Left hindlimb (tissue), 1 donor: ENCODE data around the gene CNIH2.

ENCODE experiments used
- DNase-seq: peaks from one replicate; pipeline ENCODE4 v3.0.0-alpha.2; 2018

The CNIH2 gene

DNA sequence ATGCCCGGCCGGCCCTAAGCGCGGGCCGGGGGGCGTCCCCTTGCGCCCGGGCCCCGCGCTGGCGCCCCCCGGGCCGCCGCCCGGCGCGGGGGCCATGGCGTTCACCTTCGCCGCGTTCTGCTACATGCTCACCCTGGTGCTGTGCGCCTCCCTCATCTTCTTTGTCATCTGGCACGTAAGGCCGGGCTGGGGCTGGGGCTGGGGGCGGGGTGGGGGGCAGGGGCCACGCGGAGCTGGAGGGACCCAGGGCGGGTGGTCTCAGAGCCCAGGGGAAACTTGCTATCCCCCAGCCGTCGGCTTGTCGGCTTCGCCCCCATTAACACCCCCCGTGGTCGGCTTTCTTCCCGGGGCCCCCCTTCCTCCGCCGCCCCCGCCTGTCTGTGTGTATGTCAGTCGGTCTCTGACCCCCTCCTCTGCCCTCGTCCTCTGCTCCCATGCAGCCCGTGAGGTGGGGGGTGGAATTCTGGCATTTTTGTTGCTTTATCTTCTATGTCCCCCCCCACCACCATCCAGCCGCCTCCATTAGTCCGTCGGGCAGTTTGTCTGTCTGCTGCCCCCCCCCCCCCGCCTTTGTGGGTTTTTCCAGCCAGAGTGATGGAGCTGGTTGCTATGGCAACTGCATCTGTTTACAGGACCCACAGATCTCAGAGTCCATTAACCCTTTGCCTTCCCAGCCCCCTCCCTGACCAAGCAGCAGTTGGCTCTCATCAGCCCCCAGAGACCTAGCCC, 552 bp downstream of the CNIH2 start:
- no peak for DNase-seq

DNA sequence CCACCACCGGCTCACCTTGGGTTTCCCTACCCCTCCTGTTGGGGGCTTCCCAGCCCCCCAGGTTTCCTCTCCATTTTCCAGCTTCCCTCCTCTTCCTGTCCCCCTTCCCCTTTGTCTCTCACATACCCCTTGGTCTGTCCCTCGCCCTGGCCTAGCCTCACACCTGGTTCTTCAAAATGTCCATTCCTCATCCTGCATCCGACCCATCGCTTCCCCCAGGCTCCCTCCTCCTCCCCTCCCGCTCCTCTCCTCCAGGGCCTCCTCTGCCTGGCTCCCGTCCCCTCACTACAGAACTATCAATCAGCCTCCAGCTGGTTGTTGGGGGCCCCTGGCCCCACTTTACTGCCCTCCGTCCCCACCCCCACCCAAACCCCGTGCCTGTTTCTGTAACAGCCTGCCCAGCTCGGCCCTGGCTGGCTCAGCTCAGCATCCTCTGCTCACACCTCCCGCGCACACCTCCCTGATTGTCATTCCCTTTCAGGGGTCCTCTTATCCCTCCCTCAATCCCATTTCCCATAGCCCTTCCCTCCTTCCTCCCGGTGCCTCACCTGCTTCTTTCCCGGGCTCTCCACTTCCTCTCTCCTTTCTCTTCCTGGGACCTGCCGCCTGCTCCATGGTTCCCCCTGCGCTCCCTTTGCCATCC, 1.2 kb downstream of the CNIH2 start:
- no peak for DNase-seq

DNA sequence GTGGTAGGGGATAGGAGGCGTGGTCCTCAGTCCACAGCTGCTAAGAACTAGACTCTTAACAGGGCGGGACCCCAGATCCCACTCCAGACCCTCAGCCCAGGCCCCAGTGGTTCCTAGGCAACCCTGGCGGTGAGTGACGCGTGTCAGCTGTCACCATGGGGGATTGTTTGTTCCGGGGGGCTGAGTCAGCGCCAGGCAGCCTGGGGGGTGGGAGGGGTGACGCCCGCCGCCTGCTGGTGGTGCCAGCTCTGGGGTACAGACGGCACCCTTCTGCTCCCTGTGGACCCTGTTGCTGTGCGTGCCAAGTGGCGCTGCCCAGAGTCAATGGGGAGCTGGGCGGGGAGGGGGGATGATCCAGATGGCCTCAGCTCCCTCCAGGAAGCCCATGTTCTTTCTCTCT, 2.5 kb downstream of the CNIH2 start:
- peak; percentile 53 for DNase-seq

DNA sequence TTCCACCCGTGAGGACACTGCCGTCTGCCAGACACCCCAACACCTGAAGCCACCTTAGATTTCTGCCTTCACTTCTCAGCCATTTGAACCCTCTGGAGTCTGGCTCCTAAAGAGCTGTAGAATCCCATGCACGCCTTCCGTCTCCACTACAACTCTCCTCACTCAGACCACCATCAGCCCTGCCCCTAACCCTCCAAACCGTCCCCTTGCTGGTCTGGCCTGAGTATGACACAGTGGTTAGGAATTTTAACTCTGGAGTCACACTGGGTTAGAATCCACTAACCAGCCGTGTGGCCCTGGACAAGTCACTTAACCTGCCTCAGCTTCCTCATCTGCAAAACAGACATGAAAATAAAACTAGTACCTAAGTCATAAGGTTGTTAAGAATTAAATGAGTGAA, 3.0 kb downstream of the CNIH2 start:
- DNase-seq: no peak

DNA sequence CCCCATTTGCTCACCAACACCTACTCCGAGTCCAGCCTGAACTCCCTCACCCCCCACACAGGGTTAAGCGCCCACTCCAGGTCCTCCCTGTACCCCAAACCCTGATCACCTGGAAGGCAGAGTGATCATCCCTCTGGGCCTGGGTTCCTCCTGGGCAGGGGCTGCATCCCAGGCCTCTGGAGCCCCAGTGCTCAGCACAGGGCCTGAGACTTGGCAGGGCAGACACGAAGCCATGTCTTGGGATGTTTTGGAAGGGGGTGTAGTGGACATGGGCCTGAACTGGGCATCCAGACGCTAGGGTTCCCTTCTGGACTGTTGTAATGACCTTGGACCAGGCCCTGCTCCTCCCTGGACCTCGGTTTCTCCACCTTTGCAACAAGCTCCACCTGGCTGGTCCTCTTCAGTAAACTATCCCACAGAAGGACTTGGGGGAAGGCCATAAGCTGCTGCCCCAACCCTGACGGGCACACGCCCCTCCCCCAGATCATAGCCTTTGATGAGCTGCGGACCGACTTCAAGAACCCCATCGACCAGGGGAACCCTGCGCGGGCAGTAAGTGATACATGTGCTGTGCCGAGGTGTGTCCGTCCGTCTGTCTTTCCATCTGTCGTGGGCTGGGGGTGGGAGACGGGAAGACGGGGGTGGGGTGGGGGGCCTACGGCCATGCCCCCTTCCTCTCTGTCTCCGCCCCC, 3.9 kb downstream of the CNIH2 start:
- DNase-seq: peak; percentile 28

DNA sequence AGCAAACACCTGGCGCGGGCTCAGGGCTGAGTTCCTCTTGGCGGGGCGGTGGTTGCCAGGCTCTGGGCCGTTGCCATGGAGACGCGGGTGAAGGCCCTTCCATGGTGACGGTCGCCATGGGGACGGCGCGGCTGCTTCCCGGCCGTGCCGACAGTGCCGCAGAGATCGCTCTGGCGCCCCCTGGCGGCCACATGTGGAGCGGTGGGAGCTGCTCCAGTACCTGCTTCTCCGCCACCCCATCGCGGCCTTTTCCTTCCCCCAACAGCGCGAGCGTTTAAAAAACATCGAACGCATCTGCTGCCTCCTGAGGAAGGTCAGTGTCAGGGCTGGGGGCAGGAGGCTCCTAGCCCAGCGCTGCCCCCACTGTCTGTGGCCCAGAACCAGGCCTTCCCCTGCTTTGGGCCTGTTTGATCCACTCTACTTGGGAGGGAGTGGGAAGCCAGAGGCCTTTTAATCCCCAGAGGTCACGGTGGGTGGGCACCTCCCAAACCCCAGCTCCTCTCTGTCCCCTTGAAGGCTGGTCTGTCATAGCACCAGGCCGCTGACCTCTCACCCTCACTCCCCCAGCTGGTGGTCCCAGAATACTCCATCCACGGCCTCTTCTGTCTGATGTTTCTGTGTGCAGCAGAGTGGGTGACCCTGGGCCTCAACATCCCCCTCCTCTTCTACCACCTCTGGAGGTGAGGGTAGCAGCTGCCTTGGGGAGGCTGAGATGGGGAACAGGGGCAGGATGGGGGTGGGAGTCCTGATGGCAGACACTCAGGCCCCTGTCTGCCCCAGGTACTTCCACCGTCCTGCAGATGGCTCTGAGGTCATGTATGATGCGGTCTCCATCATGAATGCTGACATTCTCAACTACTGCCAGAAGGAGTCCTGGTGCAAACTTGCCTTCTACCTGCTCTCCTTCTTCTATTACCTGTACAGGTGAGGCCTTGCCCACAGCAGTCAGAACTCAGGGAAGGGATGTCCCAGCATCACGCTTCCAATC, 4.8 kb downstream of the CNIH2 start:
- DNase-seq: peak; percentile 97

DNA sequence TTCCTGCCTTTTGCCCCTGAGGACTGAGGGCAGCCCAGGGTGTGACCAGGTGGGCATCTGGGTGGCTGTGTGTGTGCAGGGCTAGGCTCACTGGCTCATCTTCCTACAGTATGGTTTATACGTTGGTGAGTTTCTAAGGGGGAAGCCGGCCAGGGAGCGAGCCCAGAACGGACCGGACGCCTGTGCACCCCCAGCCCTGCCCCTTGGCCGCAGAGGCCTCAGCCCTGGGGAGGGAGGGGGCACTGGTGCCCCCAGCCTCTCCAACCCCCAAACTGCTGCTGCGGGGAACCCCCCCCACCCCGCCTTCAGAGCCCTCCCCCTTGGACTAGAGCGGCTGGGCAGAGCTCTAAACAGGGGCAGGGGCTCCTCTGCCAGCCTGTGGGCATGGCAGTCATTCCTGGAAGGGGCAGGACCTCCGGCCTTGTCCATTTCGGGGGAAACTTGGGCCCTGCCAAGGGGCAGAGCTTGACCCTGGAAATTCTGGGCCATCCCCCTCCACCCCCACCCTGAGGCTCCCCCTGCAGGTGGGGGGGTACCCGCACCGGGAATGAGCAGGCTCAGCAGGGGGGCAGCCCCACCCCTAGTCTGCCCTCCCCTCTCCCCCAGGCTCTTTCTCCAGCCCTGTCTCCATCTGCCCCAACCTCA, 5.6 kb downstream of the CNIH2 start:
- DNase-seq: no peak

DNA sequence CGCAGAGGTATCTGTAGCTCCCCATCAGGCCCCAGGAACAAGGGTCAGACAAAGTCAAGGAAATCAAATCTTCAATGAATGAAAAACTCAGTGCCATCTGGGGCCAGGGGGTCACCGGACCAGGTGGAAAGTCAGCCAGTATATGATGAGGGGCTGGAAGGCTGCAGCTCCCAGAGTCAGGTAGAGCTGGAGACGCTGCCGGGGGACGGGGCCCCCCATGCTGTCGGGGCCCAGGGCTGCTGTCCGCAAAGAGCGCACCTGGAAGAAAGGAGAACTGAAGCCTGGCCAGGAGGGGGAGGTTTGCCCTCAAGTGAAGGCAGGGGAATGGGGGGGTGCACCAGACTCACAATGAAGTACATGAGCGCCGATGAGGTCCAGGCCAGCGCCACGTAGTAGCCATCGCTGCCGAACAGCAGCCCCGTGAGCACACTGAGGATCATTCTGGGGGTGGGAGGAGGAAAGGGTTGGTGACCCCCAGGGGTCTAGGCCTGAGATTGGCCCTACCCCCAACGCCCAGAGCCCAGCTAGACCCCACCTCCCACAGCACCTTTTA, 6.6 kb downstream of the CNIH2 start:
- peak; percentile 27 for DNase-seq

DNA sequence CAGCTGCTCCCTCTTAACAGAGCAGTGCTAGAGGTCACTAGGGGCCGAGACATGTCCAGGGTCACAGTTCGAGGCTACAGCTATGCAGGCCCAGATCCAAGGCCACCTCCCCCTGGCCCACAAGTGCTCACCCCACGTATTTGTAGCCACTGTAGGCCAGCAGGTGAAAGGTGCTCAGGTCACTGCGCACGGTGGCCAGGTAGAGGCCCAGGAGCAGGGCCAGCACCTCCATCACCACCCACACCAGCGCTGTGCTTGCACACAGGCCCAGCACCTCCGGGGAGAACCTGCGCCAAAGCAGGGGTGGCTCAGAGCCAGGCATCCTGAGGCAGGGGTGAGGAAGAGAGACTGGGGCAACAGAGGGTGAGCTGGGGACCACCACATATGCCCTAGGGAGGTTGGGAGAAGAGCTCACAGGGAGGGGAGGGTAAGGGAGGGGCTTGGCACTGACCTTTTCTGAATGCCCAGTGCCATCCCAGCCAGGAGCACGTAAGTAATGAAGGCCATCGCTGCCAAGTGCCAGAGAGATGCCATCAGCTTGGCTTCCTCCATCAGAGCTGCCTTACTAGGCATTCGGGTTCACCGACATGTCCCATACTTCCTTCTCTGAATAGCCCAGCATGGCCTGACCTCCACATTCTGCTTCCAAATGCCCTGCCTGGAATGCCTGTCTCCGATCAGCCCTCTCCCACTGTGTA, 7.4 kb downstream of the CNIH2 start:
- peak; percentile 32 for DNase-seq

DNA sequence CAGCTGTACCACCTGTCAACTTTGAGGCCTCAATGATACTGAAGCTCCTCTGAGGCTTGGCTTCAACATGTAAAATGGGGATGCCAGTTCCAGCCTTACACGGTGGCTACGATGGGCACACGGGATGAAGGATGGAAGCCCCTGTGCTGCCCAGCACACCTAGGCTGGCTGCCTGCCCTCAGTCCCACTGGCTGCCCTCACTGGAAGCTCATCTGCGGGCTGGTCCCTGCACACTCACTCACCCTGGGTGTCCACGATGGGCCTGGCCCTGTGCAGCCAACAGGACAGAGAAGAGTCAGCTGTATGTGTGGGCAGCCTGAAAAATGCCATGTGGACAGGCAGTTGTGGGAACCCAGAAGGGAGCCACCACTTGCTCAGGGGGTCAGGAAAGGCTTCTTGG, 8.7 kb downstream of the CNIH2 start:
- DNase-seq: peak; percentile 16

DNA sequence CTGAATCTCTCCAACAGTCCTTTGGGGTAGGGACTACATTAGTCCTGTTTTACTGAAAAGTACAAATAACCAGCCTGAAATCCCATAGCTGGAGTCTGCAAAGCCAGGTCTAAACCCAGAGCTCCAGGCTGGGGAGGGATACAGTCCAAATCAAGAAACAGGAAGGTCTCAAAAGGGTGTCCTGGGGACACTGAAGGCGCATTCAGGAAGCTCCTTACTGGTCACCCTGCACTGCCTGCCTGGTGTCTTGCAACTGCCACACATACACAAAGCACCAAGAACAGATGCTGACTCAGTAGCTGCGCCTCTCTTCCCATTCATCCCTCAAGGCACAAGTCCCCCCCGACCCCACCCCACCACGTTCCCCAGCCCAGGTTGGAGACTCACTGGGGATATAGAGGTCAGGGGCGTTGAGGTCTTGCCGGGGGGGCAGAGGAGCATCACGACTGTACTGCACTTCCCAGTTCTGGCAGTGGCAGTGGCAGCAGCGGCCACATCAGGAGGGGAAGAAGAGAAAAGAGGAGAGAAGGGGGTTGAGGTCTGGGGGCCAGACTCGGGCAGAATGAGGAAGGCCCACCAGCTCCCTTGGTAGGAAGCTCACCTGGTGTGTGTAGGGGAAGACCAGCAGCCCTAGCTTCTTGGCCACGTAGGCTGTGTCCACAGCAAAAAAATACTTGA, 9.4 kb downstream of the CNIH2 start:
- peak; percentile 29 for DNase-seq

DNA sequence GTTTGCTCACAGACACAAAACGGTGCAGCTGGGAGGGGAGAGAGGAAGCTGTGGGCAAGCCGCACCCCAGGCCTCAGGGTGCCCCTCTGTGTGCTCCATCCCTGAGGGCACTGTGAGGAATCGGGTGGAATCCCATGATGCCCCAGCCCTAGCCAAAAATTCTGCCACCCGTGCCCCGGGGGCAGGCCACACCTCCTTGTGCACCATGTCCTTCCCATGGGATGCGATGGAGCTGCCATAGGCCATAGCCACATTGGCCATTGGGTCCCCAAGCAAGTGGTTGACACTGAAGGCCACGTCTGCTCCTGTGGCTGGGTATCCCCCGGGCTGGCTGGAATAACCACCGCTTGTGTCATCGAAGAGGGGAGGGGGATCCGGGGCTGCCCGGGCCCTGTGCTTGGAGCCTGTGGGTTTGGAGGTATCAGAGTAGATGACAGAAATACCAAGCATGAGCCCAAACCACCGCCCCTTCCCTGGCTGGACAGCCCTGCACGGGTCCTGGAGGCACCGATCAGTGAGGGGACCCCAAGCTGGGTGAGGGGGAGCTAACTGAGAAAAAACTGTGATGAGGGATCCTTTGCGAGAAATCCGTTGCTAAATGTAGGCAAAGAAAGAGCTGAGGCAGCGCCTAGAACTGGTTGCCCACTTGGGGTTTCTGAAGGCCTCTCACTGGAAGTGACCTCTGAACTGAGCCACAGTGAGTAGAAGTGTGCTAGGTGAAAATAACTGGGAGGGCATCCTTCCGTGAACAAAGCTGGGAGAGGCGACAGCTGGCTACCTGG, 10.1 kb downstream of the CNIH2 start:
- peak; percentile 47 for DNase-seq

DNA sequence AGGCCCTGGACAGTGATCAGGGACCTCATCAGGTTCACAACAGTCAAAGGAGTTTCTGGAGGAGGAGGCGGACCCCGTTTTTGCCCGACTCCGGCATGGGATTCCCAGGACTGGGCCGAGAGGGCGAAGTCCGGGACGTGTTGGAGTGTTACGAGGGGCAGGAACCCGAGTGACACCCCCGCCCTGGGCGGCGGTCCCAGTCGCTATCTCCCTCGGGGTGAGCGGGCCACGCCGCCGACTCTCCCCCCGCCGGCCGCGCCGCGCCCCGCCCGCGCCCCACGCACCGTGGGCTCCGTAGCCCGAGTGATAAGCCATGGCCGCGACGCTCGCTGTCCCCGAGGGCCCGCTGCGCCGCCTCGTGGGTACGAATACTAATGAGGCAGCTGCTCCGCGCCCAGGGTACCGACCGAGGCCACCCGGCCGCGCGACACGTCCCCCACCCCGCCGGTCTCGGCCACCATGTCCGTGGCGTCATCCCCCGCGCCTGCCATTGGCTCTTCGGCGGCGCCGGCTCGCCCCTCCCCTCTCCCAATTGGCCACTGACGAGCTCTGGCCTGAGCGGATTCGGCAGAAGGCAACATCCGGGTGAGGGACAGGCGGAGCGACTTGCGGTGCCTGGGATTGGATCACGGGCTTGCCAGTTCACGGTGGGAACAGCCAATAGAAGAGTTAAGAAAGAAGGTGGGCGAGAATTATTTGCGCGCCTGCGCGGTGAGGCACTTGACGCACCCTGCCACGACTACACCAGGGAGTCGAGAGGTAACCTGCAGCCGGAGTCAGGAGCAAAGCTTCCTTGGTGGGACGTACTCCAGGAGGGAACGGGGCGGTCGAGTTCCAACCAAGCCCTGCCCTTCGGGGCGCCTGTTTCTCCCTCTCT, 10.9 kb downstream of the CNIH2 start, which contains the start of gene YIF1A:
Gene YIF1A (minus strand): TSS at position 473 of the 877 bp plus-strand sequence. CDS start 158 bp downstream, at position 315.
- DNase-seq: peak; percentile 99

DNA sequence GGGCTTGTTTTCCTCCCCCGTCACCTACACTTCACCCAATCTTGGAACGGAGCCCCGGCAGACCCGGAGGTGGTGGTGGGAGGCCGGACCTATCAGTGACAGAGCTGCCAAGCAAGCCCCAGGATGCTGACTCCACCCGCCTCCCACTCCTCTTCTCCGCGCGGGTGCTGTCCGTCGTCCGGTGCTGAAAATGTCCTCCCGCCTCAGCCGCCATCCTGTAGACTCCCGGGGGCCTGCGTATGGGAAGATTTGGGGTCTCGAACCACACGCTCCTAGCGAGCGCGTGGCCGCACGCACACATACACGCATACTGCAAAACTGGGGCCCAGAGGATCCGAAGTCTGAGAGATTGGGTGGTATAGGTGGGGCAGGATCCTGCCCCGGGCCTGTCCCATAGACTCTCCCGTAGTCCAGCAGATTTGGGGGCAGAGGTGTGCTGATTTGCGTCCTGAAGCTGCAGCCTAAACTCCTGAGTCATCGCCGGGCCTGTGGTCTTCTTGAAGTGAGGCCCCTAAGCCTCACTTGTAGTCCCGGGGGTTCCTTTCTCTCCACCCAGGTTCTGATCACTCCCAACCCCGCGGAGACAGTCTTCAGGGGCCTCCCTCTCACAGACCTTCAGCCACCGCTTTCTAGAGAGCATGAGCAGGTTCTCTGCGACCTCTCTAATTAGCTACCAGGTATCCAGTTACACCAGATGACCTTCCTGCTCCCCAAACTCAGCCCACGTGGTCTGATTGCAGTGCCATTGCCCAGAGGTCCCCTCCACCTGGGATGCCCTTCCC, 11.8 kb downstream of the CNIH2 start:
- DNase-seq: no peak

DNA sequence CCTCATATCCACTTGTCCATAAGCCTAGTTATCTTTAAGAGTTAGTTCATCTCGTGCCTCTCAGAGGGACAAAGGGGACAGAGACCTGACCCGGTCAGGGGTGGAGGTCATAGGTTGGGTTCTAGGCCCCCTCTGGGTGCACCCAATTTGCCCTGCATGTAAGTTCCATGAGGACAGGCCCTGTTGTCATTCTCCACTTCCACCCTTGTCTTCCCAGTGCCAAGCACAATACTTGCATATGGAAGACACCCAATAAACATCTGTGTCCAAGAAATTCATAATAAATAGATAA, 12.3 kb downstream of the CNIH2 start:
- DNase-seq: no peak

DNA sequence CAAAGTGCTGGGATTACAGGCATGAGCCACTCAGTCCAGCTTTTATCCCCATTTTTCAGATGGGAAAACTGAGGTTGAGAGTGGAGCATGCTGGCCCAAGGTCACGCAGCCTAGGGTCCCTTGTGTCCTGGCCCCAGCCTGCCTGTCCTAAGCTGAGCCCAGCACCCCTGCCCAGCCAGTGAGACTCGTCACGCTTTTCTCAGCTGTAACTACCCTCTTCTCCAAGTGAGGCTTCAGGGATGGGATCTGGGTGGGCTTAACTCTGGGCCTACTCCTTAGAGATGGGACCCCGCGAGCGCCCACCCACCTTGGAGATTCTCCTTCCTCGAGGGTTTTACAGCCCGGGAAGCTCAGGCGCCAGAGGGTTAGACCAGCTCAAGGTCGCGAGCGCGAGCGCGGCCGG, 13.3 kb downstream of the CNIH2 start:
- DNase-seq: peak; percentile 23

DNA sequence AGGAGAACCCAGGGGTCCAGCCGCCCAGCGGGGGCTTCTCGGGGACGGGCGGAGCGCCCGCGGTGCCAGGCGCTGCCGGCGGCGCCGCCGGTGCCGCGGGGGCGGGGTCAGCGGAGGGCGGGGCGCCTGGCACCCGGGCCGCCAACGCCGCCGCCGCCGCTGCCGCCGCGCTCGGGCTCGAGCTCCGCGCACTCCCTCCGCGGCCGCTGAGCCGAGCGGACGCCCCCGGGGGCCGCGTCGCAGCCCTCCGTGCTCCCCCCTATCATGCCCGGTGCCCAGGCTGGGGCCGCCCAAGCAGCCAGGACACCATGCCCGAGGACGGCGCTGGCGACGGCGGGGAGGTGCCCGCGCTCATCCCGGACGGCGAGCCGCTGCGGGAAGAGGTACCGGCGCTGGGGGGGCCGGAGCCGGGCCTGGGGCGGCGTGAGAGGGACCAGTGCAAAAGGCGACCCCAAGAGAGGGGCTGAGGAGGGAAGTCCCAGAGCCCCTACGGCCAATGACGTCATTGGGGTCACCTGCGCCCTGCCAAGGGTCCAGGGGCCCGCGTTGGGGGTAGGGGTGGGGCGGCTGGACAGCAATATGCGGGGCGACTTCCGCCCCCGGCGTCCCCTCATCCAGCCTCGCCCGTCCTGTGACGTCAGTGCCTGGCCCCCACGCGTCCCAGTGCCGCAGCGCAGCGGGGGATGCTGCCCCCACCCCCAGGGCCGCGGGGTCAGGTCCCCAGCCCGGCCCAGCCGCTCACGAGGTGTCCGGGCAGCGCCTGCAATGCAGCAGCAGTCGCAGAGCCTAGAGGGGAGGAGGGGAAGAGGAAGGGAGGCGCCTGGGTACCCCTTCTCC, 13.9 kb downstream of the CNIH2 start, which contains the start of gene TMEM151A:
Gene TMEM151A (plus strand): TSS at position 189 of the 837 bp plus-strand sequence. CDS start 120 bp downstream, at position 309.
- DNase-seq: peak; percentile 29
